ENCODE measurements around the gene SYTL5. TPM values are rescaled to one million over a fixed set of nuclear protein-coding genes. Genes with fewer than 3 reads are reported as not detected.

Gene SYTL5
- total RNA-seq (2021; fragmentation: NEBNext Ultra II Directional; extraction: Animal tissue kit (Norgen Biotek cat#: 25700)): under 1 TPM; 0.10 to 0.21 (median 0.16) TPM
- long read RNA-seq: 0 reads

- Mint-ChIP-seq H3K4me3 (no peak within 1 kb of the TSS), H3K9me3 (no peaks in the 10 kb centered on the region), H3K36me3 (ENCODE audit: low read depth) (no peaks in the 10 kb centered on the region), H3K27ac (no peak within 1 kb of the TSS), H3K4me1 (ENCODE audit: low read depth) (no peaks in the 10 kb centered on the region), H3K27me3 (ENCODE audit: insufficient read depth) (no peaks in the 10 kb centered on the region)
- TF ChIP-seq CTCF (IDR thresholded peaks at IDR 0.05): no peak
- no peak for DNase-seq
Measured at GRCh38 chrX:38006291-38006690, at the start of gene SYTL5. Gene SYTL5 (plus strand): TSS chrX:38006553. CDS start chrX:38033890, 27,337 bp downstream.

- no peak for TF ChIP-seq CTCF (IDR thresholded peaks at IDR 0.05)
- no peaks in the 10 kb centered on the region for H3K36me3 Mint-ChIP-seq (ENCODE audit: low read depth)
- no peaks in the 10 kb centered on the region for H3K9me3 Mint-ChIP-seq
- H3K27me3 Mint-ChIP-seq (ENCODE audit: insufficient read depth): no peaks in the 10 kb centered on the region
- H3K27ac Mint-ChIP-seq: no peak overlapping the region
- no peak for DNase-seq
- H3K4me3 Mint-ChIP-seq: no peak overlapping the region
- H3K4me1 Mint-ChIP-seq (ENCODE audit: low read depth): no peaks in the 10 kb centered on the region
Measured at GRCh38 chrX:37958525-37959211, 47.7 kb upstream of the SYTL5 start.

- H3K36me3 Mint-ChIP-seq (ENCODE audit: low read depth): no peaks in the 10 kb centered on the region
Measured at GRCh38 chrX:37959212-37960021, 46.9 kb upstream of the SYTL5 start.

GRCh38 chrX:37961118-37961517, 45.2 kb upstream of the SYTL5 start:
- H3K27ac Mint-ChIP-seq: no peak overlapping the region
- H3K36me3 Mint-ChIP-seq (ENCODE audit: low read depth): no peaks in the 10 kb centered on the region
- H3K4me1 Mint-ChIP-seq (ENCODE audit: low read depth): no peaks in the 10 kb centered on the region
- no peaks in the 10 kb centered on the region for H3K27me3 Mint-ChIP-seq (ENCODE audit: insufficient read depth)
- no peak for DNase-seq
- no peak for TF ChIP-seq CTCF (IDR thresholded peaks at IDR 0.05)
- no peak overlapping the region for H3K4me3 Mint-ChIP-seq
- no peaks in the 10 kb centered on the region for H3K9me3 Mint-ChIP-seq

More at GRCh38 chrX:37959212-37960021, 46.9 kb upstream of the SYTL5 start:
- Mint-ChIP-seq H3K27ac (no peak overlapping the region), H3K4me1 (ENCODE audit: low read depth) (no peaks in the 10 kb centered on the region), H3K27me3 (ENCODE audit: insufficient read depth) (no peaks in the 10 kb centered on the region), H3K9me3 (no peaks in the 10 kb centered on the region), H3K4me3 (no peak overlapping the region)
- no peak for DNase-seq
- no peak for TF ChIP-seq CTCF (IDR thresholded peaks at IDR 0.05)

- H3K4me1 Mint-ChIP-seq (ENCODE audit: low read depth): no peaks in the 10 kb centered on the region
- H3K27ac Mint-ChIP-seq: no peak overlapping the region
- no peak for DNase-seq
- H3K36me3 Mint-ChIP-seq (ENCODE audit: low read depth): no peaks in the 10 kb centered on the region
- TF ChIP-seq CTCF (IDR thresholded peaks at IDR 0.05): no peak
- H3K4me3 Mint-ChIP-seq: no peak overlapping the region
- H3K9me3 Mint-ChIP-seq: no peaks in the 10 kb centered on the region
- H3K27me3 Mint-ChIP-seq (ENCODE audit: insufficient read depth): no peaks in the 10 kb centered on the region; the same call in 1 of the 2 replicates
Measured at GRCh38 chrX:37967714-37968113, 38.6 kb upstream of the SYTL5 start.
